ENCODE data around the gene CLRN2. TPM values are rescaled to one million over a fixed set of nuclear protein-coding genes. Genes with fewer than 3 reads are reported as not detected.
"Not testable (repeated sequence)": the region's sequence is repeated elsewhere in the genome, so short reads cannot be mapped to it uniquely, and the experiment has no call there.

Gene CLRN2
- total RNA-seq, 1 donor from 2014 or later, result not detected

GRCh38 chr4:17531538-17532285 lies 16.7 kb downstream of the CLRN2 start:
- H3K27me3 Mint-ChIP-seq (ENCODE audit: unreplicated experiment), result peaks cover 5% of the 10 kb centered on the region
- H3K9me3 Mint-ChIP-seq (ENCODE audit: unreplicated experiment), result peaks cover 4% of the 10 kb centered on the region
- H3K4me3 Mint-ChIP-seq (ENCODE audit: unreplicated experiment), result no peak overlapping the region
- DNase-seq, result no peak
- H3K4me1 Mint-ChIP-seq (ENCODE audit: low read depth, unreplicated experiment), result peaks cover 4% of the 10 kb centered on the region
- H3K36me3 Mint-ChIP-seq (ENCODE audit: unreplicated experiment), result no peaks in the 10 kb centered on the region
- no peak for TF ChIP-seq CTCF (IDR thresholded peaks at IDR 0.05; ENCODE audit: partially characterized antibody, unreplicated experiment)
- no peak overlapping the region for H3K27ac Mint-ChIP-seq (ENCODE audit: unreplicated experiment)

- peak overlapping the region; percentile 91 for H3K27ac Mint-ChIP-seq (ENCODE audit: unreplicated experiment)
- no peaks in the 10 kb centered on the region for H3K36me3 Mint-ChIP-seq (ENCODE audit: unreplicated experiment)
- peaks cover 2% of the 10 kb centered on the region for H3K9me3 Mint-ChIP-seq (ENCODE audit: unreplicated experiment)
- H3K27me3 Mint-ChIP-seq (ENCODE audit: unreplicated experiment), result no peaks in the 10 kb centered on the region
- H3K4me3 Mint-ChIP-seq (ENCODE audit: unreplicated experiment), result no peak overlapping the region
- peaks cover 4% of the 10 kb centered on the region for H3K4me1 Mint-ChIP-seq (ENCODE audit: low read depth, unreplicated experiment)
- DNase-seq, result no peak
- no peak for TF ChIP-seq CTCF (IDR thresholded peaks at IDR 0.05; ENCODE audit: partially characterized antibody, unreplicated experiment)
Measured at GRCh38 chr4:17534705-17535104, 19.7 kb downstream of the CLRN2 start.

GRCh38 chr4:17535242-17535641 lies 20.3 kb downstream of the CLRN2 start:
- peak overlapping the region; percentile 54 for H3K4me3 Mint-ChIP-seq (ENCODE audit: unreplicated experiment)
- H3K27ac Mint-ChIP-seq (ENCODE audit: unreplicated experiment), result peak overlapping the region; percentile 91
- H3K36me3 Mint-ChIP-seq (ENCODE audit: unreplicated experiment), result no peaks in the 10 kb centered on the region
- H3K4me1 Mint-ChIP-seq (ENCODE audit: low read depth, unreplicated experiment), result peaks cover 4% of the 10 kb centered on the region
- H3K9me3 Mint-ChIP-seq (ENCODE audit: unreplicated experiment), result peaks cover 2% of the 10 kb centered on the region
- DNase-seq, result no peak
- no peaks in the 10 kb centered on the region for H3K27me3 Mint-ChIP-seq (ENCODE audit: unreplicated experiment)
- TF ChIP-seq CTCF (IDR thresholded peaks at IDR 0.05; ENCODE audit: partially characterized antibody, unreplicated experiment), result no peak

- H3K36me3 Mint-ChIP-seq (ENCODE audit: unreplicated experiment), result no peaks in the 10 kb centered on the region
- TF ChIP-seq CTCF (IDR thresholded peaks at IDR 0.05; ENCODE audit: partially characterized antibody, unreplicated experiment), result no peak
- peaks cover 2% of the 10 kb centered on the region for H3K9me3 Mint-ChIP-seq (ENCODE audit: unreplicated experiment)
- H3K27ac Mint-ChIP-seq (ENCODE audit: unreplicated experiment), result no peak overlapping the region
- H3K27me3 Mint-ChIP-seq (ENCODE audit: unreplicated experiment), result no peaks in the 10 kb centered on the region
- no peak overlapping the region for H3K4me3 Mint-ChIP-seq (ENCODE audit: unreplicated experiment)
- no peak for DNase-seq
- peaks cover 4% of the 10 kb centered on the region for H3K4me1 Mint-ChIP-seq (ENCODE audit: low read depth, unreplicated experiment)
Measured at GRCh38 chr4:17535906-17536305, 20.9 kb downstream of the CLRN2 start.

- DNase-seq; H3K36me3 Mint-ChIP-seq (ENCODE audit: unreplicated experiment); H3K27ac Mint-ChIP-seq (ENCODE audit: unreplicated experiment); H3K9me3 Mint-ChIP-seq (ENCODE audit: unreplicated experiment); H3K4me1 Mint-ChIP-seq (ENCODE audit: low read depth, unreplicated experiment); H3K27me3 Mint-ChIP-seq (ENCODE audit: unreplicated experiment); H3K4me3 Mint-ChIP-seq (ENCODE audit: unreplicated experiment): not testable (repeated sequence)
Measured at GRCh38 chr4:17537060-17537459, 22.1 kb downstream of the CLRN2 start.
